Mesendoderm (in vitro differentiated cells): ENCODE results near the gene TEX12. TPM values are rescaled to one million over a fixed set of nuclear protein-coding genes. Genes with fewer than 3 reads are reported as not detected.

Experiments used
- DNase-seq: peaks from one replicate; pipeline ENCODE4 v3.0.0; 2013
- H2AK5ac ChIP-seq: 2 replicates; pipeline ENCODE4 v1.6.1; 2013; ENCODE audit warnings: low read length, inconsistent platforms
- H2BK120ac ChIP-seq: 2 replicates; pipeline ENCODE4 v1.6.1; 2013; ENCODE audit warnings: low read depth, mild to moderate bottlenecking, low read length, moderate library complexity, mixed read lengths
- H2BK15ac ChIP-seq: replicated peaks from 2 replicates; pipeline ENCODE4 v1.6.1; 2013; ENCODE audit warnings: low read depth, mild to moderate bottlenecking, moderate library complexity
- H2BK5ac ChIP-seq: 2 replicates; pipeline ENCODE4 v1.6.1; 2013; ENCODE audit warnings: low read length, inconsistent platforms
- H3K18ac ChIP-seq: 2 replicates; pipeline ENCODE4 v1.6.1; 2013; ENCODE audit warnings: mild to moderate bottlenecking, low read length, mixed read lengths
- H3K23ac ChIP-seq: one replicate; pipeline ENCODE4 v1.6.1; 2013; ENCODE audit warnings: low read length
- H3K27ac ChIP-seq: 2 replicates; pipeline ENCODE4 v1.5.1; 2013; ENCODE audit warnings: low read depth, mild to moderate bottlenecking, inconsistent platforms, low read length, moderate library complexity
- H3K27me3 ChIP-seq: 2 replicates; pipeline ENCODE4 v1.6.1; 2013; ENCODE audit warnings: low read length, control low read depth, mild to moderate bottlenecking, inconsistent platforms; ENCODE audit not compliant: insufficient read depth, poor library complexity
- H3K36me3 ChIP-seq: 2 replicates; pipeline ENCODE4 v1.6.1; 2013; ENCODE audit warnings: low read length, inconsistent platforms; ENCODE audit not compliant: control insufficient read depth, insufficient read depth
- H3K4ac ChIP-seq: one replicate; pipeline ENCODE4 v1.6.1; 2013; ENCODE audit warnings: low read depth, mild to moderate bottlenecking, low read length, moderate library complexity
- H3K4me1 ChIP-seq: 2 replicates; pipeline ENCODE4 v1.6.1; 2013; ENCODE audit warnings: low read depth, low read length, inconsistent platforms; ENCODE audit not compliant: control insufficient read depth
- H3K4me2 ChIP-seq: 2 replicates; pipeline ENCODE4 v1.6.1; 2013; ENCODE audit warnings: low read length
- H3K4me3 ChIP-seq: 2 replicates; pipeline ENCODE4 v1.5.1; 2013; ENCODE audit warnings: mild to moderate bottlenecking, low read length
- H3K56ac ChIP-seq: one replicate; pipeline ENCODE4 v1.6.1; 2013; ENCODE audit warnings: low read length
- H3K79me1 ChIP-seq: 2 replicates; pipeline ENCODE4 v1.6.1; 2013; ENCODE audit warnings: low read length, inconsistent platforms
- H3K79me2 ChIP-seq: 2 replicates; pipeline ENCODE4 v1.6.1; 2013; ENCODE audit warnings: mild to moderate bottlenecking, low read length; ENCODE audit not compliant: control insufficient read depth, insufficient read depth
- H3K9ac ChIP-seq: 2 replicates; pipeline ENCODE4 v1.6.1; 2013; ENCODE audit warnings: low read length, inconsistent platforms
- H4K5ac ChIP-seq: one replicate; pipeline ENCODE4 v1.6.1; 2013; ENCODE audit warnings: low read length
- H4K8ac ChIP-seq: one replicate; pipeline ENCODE4 v1.6.1; 2013; ENCODE audit warnings: low read depth, mild to moderate bottlenecking, control low read depth, low read length, moderate library complexity
- WGBS: extraction: QIAGEN DNeasy Blood & Tissue Kit; methylation state at CpG from one replicate; pipeline ENCODE4 v1.1.7; 2013; ENCODE audit warnings: low lambda C conversion rate, missing lambda C conversion rate; ENCODE audit not compliant: insufficient coverage; ENCODE audit errors: extremely low coverage; 5-methylcytosine and 5-hydroxymethylcytosine counted together
- polyA plus RNA-seq, 2 experiments: library from polyadenylated mRNA; stranded (reverse); fragments of 200-250 nt; gene quantifications; one replicate each; pipeline ENCODE4 v1.2.3, GENCODE V29; 2013

The TEX12 gene, protein sequence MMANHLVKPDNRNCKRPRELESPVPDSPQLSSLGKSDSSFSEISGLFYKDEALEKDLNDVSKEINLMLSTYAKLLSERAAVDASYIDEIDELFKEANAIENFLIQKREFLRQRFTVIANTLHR
- 0.07 TPM for polyA plus RNA-seq (2013, experiment 1 of 2)
- polyA plus RNA-seq (2013, experiment 2 of 2), result 0.06 TPM

DNA sequence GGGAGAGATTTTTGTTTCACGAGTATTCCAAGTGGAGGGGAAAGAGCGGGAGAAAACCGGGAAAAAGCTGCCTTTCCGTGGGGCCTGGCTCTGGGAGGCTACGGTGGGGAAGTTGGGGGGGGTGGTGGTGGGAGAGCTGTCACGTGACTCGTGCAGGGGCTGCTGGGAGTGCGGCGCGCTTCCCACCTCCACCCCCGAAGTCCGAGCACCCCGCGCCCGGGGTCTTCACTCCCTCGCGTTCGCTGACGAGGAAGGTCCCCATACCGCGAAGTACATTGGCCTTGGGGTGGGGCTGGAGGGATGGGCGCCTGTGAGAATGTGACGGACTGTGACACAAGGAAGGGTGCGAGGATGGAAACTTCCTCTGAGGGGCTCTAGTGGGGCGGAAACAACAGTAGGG, at the start of gene TEX12:
TSS of gene TEX12 (plus strand) at position 228 of the 400 bp plus-strand sequence. CDS start 1,897 bp downstream, outside the sequence.
- Histone ChIP-seq H3K56ac (no peak within 1 kb of the TSS), H4K5ac (no peak within 1 kb of the TSS), H2BK120ac (no peak within 1 kb of the TSS), H3K27me3 (no peaks in the 10 kb centered on the region), H3K4me1 (no peaks in the 10 kb centered on the region), H2AK5ac (no peak within 1 kb of the TSS), H3K27ac (no peak within 1 kb of the TSS), H2BK5ac (no peak within 1 kb of the TSS), H3K4ac (peak within 1 kb of the TSS; percentile 60), H2BK15ac (no peak within 1 kb of the TSS), H3K4me3 (no peak within 1 kb of the TSS), H3K79me2 (no peaks in the 10 kb centered on the region), H3K79me1 (no peaks in the 10 kb centered on the region), H4K8ac (no peak within 1 kb of the TSS), H3K9ac (no peak within 1 kb of the TSS), H3K18ac (no peak within 1 kb of the TSS), H3K23ac (no peak within 1 kb of the TSS), H3K4me2 (no peak within 1 kb of the TSS), H3K36me3 (no peaks in the 10 kb centered on the region)
- WGBS, result no CpG with 5 or more reads among the region's 25 CpGs
- DNase-seq, result no peak

GRCh38 chr11:112118176-112118575, 49.0 kb upstream of the TEX12 start:
- Histone ChIP-seq H3K4ac (no peak overlapping the region), H3K4me2 (no peak overlapping the region), H3K27me3 (no peaks in the 10 kb centered on the region), H2BK5ac (no peak overlapping the region), H3K4me3 (no peak overlapping the region), H4K5ac (no peak overlapping the region), H3K79me1 (no peaks in the 10 kb centered on the region), H2BK120ac (no peak overlapping the region), H3K23ac (no peak overlapping the region), H4K8ac (no peak overlapping the region), H2BK15ac (no peak overlapping the region), H3K79me2 (no peaks in the 10 kb centered on the region), H2AK5ac (no peak overlapping the region), H3K18ac (no peak overlapping the region), H3K9ac (no peak overlapping the region), H3K36me3 (no peaks in the 10 kb centered on the region), H3K4me1 (no peaks in the 10 kb centered on the region), H3K27ac (no peak overlapping the region), H3K56ac (no peak overlapping the region)
- DNase-seq, result no peak
- WGBS, result no CpG with 5 or more reads among the region's 2 CpGs

DNA sequence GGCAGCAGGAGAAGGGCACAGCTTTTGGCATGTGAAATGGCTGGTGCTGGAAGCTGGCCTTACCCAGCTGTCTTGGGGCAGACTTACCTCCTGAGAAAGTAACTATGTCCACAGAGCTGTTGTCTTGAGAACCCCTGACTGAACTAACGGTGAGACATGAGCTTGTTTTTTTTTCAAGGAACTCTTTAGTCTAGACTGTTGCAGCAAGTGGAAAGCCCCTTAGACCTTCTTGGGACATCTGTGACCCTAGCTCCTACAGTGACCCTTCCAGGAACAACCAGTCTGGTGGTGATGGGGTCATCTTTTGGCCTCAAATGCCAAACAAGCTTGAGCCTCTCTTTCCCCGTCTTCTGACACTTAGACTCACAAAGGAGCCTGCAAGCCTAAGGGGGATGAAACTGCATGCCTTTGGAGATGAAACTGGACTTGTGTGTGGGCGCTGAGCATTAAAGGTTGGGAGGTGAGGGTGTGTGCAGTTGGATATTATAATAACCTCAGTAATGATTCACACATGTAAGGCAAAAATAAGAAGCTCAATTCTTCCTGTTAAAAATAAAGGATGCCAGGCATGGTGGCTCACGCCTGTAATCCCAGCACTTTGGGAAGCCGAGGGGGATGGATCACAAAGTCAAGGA, 45.1 kb upstream of the TEX12 start:
- Histone ChIP-seq H3K4me2 (no peak overlapping the region), H3K56ac (no peak overlapping the region), H3K27ac (no peak overlapping the region), H2BK5ac (no peak overlapping the region), H3K4me1 (no peaks in the 10 kb centered on the region), H3K27me3 (no peaks in the 10 kb centered on the region), H4K8ac (no peak overlapping the region), H4K5ac (no peak overlapping the region), H3K4me3 (no peak overlapping the region), H2BK15ac (no peak overlapping the region), H3K4ac (no peak overlapping the region), H2AK5ac (no peak overlapping the region), H2BK120ac (no peak overlapping the region), H3K23ac (no peak overlapping the region), H3K79me2 (no peaks in the 10 kb centered on the region), H3K79me1 (no peaks in the 10 kb centered on the region), H3K36me3 (no peaks in the 10 kb centered on the region), H3K9ac (no peak overlapping the region), H3K18ac (no peak overlapping the region)
- WGBS, result no CpG with 5 or more reads among the region's 5 CpGs
- no peak for DNase-seq

DNA sequence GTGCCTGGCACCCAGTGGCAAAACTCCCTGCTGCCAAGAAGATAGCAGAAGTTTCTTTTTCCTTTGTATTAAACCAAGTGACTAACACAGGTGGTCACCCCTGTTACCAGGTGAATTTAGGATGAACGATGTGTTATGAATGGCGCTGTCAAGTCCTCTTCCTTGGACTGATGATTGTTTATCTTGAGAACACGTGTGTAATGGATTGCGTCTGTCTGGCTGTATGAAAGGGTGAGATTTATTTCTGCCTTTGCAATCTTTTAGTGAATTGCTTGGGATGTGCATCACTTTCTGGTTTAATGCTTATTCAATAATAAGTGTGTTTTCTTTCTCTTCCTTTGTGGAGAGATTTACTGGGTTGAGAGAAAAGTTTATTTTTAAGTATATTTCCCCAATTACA, 44.0 kb upstream of the TEX12 start:
- no peak overlapping the region for H3K4ac ChIP-seq
- H2BK5ac ChIP-seq, result no peak overlapping the region
- no peaks in the 10 kb centered on the region for H3K4me1 ChIP-seq
- DNase-seq, result no peak
- no peak overlapping the region for H3K4me2 ChIP-seq
- no peaks in the 10 kb centered on the region for H3K79me2 ChIP-seq
- no peak overlapping the region for H4K5ac ChIP-seq
- H3K56ac ChIP-seq, result no peak overlapping the region
- H4K8ac ChIP-seq, result no peak overlapping the region
- H3K9ac ChIP-seq, result no peak overlapping the region
- H2AK5ac ChIP-seq, result no peak overlapping the region
- no peak overlapping the region for H3K27ac ChIP-seq
- no CpG with 5 or more reads among the region's 4 CpGs for WGBS
- no peak overlapping the region for H3K23ac ChIP-seq
- H3K27me3 ChIP-seq, result no peaks in the 10 kb centered on the region
- H3K79me1 ChIP-seq, result no peaks in the 10 kb centered on the region
- H3K36me3 ChIP-seq, result no peaks in the 10 kb centered on the region
- H2BK120ac ChIP-seq, result no peak overlapping the region
- H3K4me3 ChIP-seq, result no peak overlapping the region
- no peak overlapping the region for H3K18ac ChIP-seq
- no peak overlapping the region for H2BK15ac ChIP-seq

GRCh38 chr11:112127056-112127455, 40.1 kb upstream of the TEX12 start:
- H3K4me2 ChIP-seq, result no peak overlapping the region
- no CpG with 5 or more reads among the region's 2 CpGs for WGBS
- H3K9ac ChIP-seq, result no peak overlapping the region
- H2BK120ac ChIP-seq, result no peak overlapping the region
- no peak for DNase-seq
- no peak overlapping the region for H3K18ac ChIP-seq
- H3K4ac ChIP-seq, result no peak overlapping the region
- no peaks in the 10 kb centered on the region for H3K79me2 ChIP-seq
- H2AK5ac ChIP-seq, result no peak overlapping the region
- H3K27ac ChIP-seq, result no peak overlapping the region
- no peak overlapping the region for H3K23ac ChIP-seq
- no peaks in the 10 kb centered on the region for H3K4me1 ChIP-seq
- no peaks in the 10 kb centered on the region for H3K79me1 ChIP-seq
- no peak overlapping the region for H3K56ac ChIP-seq
- H3K36me3 ChIP-seq, result no peaks in the 10 kb centered on the region
- no peak overlapping the region for H4K8ac ChIP-seq
- H3K4me3 ChIP-seq, result no peak overlapping the region
- H2BK5ac ChIP-seq, result no peak overlapping the region
- no peaks in the 10 kb centered on the region for H3K27me3 ChIP-seq
- no peak overlapping the region for H2BK15ac ChIP-seq
- H4K5ac ChIP-seq, result no peak overlapping the region
